Measurements from ENCODE around the gene RPL5.
A peak's percentile ranks its signal among the peaks of the same experiment; 100 is the strongest.

DNA sequence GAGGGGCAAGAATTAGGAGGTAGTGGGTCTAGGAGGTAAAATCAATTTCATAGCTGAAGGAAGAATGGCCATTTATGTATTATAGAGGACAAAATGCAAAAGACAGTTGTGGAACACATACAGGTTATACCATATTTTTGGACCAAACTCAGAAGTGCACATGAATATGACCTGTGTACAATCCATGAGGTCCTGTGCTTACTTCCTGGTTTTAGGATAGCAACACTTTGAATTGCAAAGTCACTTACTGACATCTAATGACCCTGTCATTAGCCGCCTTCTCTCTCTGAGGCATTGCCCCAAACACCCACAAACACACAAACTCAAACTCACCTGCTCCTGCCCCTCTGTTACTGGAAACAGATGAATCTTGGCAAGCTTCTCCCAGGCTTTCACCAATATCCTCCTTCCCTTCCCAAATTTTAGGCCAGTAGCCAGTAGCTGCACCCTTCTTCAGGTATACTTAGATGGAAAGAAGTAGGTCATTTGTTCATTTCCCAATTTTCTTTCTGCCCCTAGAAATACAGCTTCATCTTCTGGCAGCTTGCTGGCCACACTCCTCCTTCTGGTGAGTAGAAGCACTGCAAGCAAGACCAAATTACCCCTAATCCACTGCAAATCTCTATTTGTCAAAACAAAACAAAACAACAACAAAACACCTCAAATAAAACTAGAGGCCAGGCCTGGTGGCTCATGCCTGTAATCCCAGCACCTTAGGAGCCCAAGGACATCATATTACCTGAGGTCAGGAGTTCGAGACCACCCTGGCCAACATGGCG lies 13.7 kb upstream of the RPL5 start:
- TF ChIP-seq POLR2A (IDR thresholded peaks at IDR 0.05; ENCODE audit: low read depth) (no peak), EP300 (IDR thresholded peaks at IDR 0.05) (no peak), POLR2AphosphoS5 (IDR thresholded peaks at IDR 0.05) (no peak)
- TF ChIP-seq, protein P1, sequence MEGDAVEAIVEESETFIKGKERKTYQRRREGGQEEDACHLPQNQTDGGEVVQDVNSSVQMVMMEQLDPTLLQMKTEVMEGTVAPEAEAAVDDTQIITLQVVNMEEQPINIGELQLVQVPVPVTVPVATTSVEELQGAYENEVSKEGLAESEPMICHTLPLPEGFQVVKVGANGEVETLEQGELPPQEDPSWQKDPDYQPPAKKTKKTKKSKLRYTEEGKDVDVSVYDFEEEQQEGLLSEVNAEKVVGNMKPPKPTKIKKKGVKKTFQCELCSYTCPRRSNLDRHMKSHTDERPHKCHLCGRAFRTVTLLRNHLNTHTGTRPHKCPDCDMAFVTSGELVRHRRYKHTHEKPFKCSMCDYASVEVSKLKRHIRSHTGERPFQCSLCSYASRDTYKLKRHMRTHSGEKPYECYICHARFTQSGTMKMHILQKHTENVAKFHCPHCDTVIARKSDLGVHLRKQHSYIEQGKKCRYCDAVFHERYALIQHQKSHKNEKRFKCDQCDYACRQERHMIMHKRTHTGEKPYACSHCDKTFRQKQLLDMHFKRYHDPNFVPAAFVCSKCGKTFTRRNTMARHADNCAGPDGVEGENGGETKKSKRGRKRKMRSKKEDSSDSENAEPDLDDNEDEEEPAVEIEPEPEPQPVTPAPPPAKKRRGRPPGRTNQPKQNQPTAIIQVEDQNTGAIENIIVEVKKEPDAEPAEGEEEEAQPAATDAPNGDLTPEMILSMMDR (IDR thresholded peaks at IDR 0.05), result peak; percentile 61 to 68 (median 67)
